Measurements from ENCODE around the gene LRRC8B. TPM values are rescaled to one million over a fixed set of nuclear protein-coding genes. Genes with fewer than 3 reads are reported as not detected.

LRRC8B gene
- polyA plus RNA-seq, 1 of the 3 experiments (the other 2 are of a cell fraction), result 3.7 TPM

DNA sequence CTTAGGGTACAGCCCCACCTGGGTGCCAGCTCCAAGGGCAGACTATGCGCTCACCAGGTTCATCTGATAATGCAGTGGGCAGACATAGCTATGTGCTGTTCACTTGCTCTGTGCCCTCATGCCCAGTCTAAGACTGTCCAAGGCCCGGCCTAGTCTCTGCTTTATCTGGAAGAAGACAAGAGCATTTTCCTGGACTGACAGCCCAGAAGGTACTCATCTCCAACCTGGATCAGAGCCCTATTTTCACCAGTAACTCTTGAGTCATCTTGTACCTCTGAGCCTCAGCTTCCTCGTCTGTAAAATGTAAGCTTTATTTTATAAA lies 79.7 kb downstream of the LRRC8B start:
- no peak overlapping the region for H2AFZ ChIP-seq (ENCODE audit: low read depth)
- H3K36me3 ChIP-seq (replicated peaks in 1 of 2; ENCODE audit: control insufficient read depth in 1 of 2, insufficient read depth in 2 of 2, low read length in 1 of 2), result no peaks in the 10 kb centered on the region
- H3F3A ChIP-seq (replicated peaks; ENCODE audit: insufficient read depth), result no peaks in the 10 kb centered on the region
- TF ChIP-seq EP300 (IDR thresholded peaks at IDR 0.05; ENCODE audit: borderline replicate concordance in 1 of 2, low read depth in 1 of 2, low read length in 1 of 2) (no peak), SMC3 (IDR thresholded peaks at IDR 0.05; ENCODE audit: low read depth, low read length) (no peak), CHD2 (IDR thresholded peaks at IDR 0.05; ENCODE audit: low read length, partially characterized antibody) (no peak), NFIC (IDR thresholded peaks at IDR 0.05; ENCODE audit: borderline replicate concordance) (no peak), EZH2phosphoT487 (IDR thresholded peaks at IDR 0.05; ENCODE audit: borderline replicate concordance, low read depth) (no peak)
- TF ChIP-seq, protein P1, sequence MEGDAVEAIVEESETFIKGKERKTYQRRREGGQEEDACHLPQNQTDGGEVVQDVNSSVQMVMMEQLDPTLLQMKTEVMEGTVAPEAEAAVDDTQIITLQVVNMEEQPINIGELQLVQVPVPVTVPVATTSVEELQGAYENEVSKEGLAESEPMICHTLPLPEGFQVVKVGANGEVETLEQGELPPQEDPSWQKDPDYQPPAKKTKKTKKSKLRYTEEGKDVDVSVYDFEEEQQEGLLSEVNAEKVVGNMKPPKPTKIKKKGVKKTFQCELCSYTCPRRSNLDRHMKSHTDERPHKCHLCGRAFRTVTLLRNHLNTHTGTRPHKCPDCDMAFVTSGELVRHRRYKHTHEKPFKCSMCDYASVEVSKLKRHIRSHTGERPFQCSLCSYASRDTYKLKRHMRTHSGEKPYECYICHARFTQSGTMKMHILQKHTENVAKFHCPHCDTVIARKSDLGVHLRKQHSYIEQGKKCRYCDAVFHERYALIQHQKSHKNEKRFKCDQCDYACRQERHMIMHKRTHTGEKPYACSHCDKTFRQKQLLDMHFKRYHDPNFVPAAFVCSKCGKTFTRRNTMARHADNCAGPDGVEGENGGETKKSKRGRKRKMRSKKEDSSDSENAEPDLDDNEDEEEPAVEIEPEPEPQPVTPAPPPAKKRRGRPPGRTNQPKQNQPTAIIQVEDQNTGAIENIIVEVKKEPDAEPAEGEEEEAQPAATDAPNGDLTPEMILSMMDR (IDR thresholded peaks at IDR 0.05), result no peak
- H3K27ac ChIP-seq (ENCODE audit: low read depth in 2 of 2, low read length in 1 of 2), result peak overlapping the region in 1 of 2 experiments; percentile 10; a peak in 1 of 4 replicates
- ChIA-PET POLR2A (no interaction called here), CTCF (interaction anchor here (1.7 to 5.5 kb wide), 5 partner anchors 8 to 159 kb away, joined by 6 to 43 read pairs (median 16); partner anchors contain the start of gene LRRC8C)
- no peak overlapping the region for H3K4me2 ChIP-seq
- no peaks in the 10 kb centered on the region for H3K79me2 ChIP-seq (ENCODE audit: insufficient read depth)
- H4K20me1 ChIP-seq (ENCODE audit: insufficient read depth), result no peaks in the 10 kb centered on the region
- no peak overlapping the region for H3K9ac ChIP-seq
- DNase-seq, result no peak
- H3K27me3 ChIP-seq (ENCODE audit: insufficient read depth), result no peaks in the 10 kb centered on the region
- H3K4me1 ChIP-seq (ENCODE audit: control insufficient read depth in 1 of 2, insufficient read depth in 2 of 2, low read depth in 1 of 2, low read length in 1 of 2), result peaks cover 3 to 20% of the 10 kb centered on the region in 2 experiments; a peak in 3 of 4 replicates
- 73% methylated on average over 3 of the region's 3 CpGs for WGBS (ENCODE audit: low lambda C conversion rate)
- H3K4me3 ChIP-seq (ENCODE audit: low read depth in 2 of 2, low read length in 1 of 2), result no peak overlapping the region
- no peaks in the 10 kb centered on the region for H3K9me3 ChIP-seq
- H3K9me2 ChIP-seq, result no peaks in the 10 kb centered on the region

DNA sequence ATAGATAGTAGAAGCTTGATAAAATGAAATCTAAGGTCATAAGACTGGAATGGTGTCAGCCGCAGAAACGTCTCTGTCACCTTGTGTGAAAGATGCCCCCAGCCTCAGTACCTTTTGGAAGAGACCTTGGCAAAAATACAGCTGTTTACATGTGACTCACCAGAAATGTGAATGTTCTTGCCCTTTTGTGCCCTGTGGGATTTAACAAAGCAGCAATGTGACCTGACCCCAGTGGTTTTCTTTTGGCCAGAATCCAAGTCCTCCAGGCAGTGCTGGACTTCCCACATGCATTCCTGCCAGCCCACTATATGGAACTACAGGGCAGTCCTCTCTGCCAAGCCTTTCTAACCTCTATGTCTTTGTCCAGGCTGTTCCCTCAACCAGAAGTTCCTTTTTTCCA lies 81.1 kb downstream of the LRRC8B start:
- no peaks in the 10 kb centered on the region for H3K27me3 ChIP-seq (ENCODE audit: insufficient read depth)
- peaks cover 3 to 20% of the 10 kb centered on the region in 2 experiments; a peak in 3 of 4 replicates for H3K4me1 ChIP-seq (ENCODE audit: control insufficient read depth in 1 of 2, insufficient read depth in 2 of 2, low read depth in 1 of 2, low read length in 1 of 2)
- no peak overlapping the region for H2AFZ ChIP-seq (ENCODE audit: low read depth)
- no peaks in the 10 kb centered on the region for H4K20me1 ChIP-seq (ENCODE audit: insufficient read depth)
- 100% methylated on average over 2 of the region's 2 CpGs for WGBS (ENCODE audit: low lambda C conversion rate)
- DNase-seq, result no peak
- H3K4me3 ChIP-seq (ENCODE audit: low read depth in 2 of 2, low read length in 1 of 2), result no peak overlapping the region
- no peaks in the 10 kb centered on the region for H3K9me2 ChIP-seq
- H3K9me3 ChIP-seq, result no peaks in the 10 kb centered on the region
- H3K9ac ChIP-seq, result no peak overlapping the region
- no peaks in the 10 kb centered on the region for H3K36me3 ChIP-seq (replicated peaks in 1 of 2; ENCODE audit: control insufficient read depth in 1 of 2, insufficient read depth in 2 of 2, low read length in 1 of 2)
- ChIA-PET POLR2A (no interaction called here), CTCF (interaction anchor here (1.0 to 5.5 kb wide), 5 partner anchors 10 to 157 kb away, joined by 3 to 43 read pairs (median 11); partner anchors contain the start of gene LRRC8C)
- H3F3A ChIP-seq (replicated peaks; ENCODE audit: insufficient read depth), result no peaks in the 10 kb centered on the region
- no peak overlapping the region for H3K4me2 ChIP-seq
- H3K27ac ChIP-seq (ENCODE audit: low read depth in 2 of 2, low read length in 1 of 2), result no peak overlapping the region
- H3K79me2 ChIP-seq (ENCODE audit: insufficient read depth), result no peaks in the 10 kb centered on the region
- TF ChIP-seq, protein P2, sequence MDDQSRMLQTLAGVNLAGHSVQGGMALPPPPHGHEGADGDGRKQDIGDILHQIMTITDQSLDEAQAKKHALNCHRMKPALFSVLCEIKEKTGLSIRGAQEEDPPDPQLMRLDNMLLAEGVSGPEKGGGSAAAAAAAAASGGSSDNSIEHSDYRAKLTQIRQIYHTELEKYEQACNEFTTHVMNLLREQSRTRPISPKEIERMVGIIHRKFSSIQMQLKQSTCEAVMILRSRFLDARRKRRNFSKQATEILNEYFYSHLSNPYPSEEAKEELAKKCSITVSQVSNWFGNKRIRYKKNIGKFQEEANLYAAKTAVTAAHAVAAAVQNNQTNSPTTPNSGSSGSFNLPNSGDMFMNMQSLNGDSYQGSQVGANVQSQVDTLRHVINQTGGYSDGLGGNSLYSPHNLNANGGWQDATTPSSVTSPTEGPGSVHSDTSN (IDR thresholded peaks at IDR 0.05), result no peak
- TF ChIP-seq NFIC (IDR thresholded peaks at IDR 0.05; ENCODE audit: borderline replicate concordance), result peak; percentile 92
- no peak for TF ChIP-seq RAD21 (IDR thresholded peaks at IDR 0.05; ENCODE audit: low read length)
- TF ChIP-seq CHD2 (IDR thresholded peaks at IDR 0.05; ENCODE audit: low read length, partially characterized antibody), result no peak
- TF ChIP-seq GABPA (IDR thresholded peaks at IDR 0.05; ENCODE audit: low read depth), result no peak
- peak; percentile 83 for TF ChIP-seq RXRA (IDR thresholded peaks at IDR 0.05; ENCODE audit: borderline replicate concordance, low read depth)
- peak; percentile 38; the same call in 1 of the 2 replicates for TF ChIP-seq FOSL2 (IDR thresholded peaks at IDR 0.05; ENCODE audit: borderline replicate concordance, low read depth)
- no peak for TF ChIP-seq YY1 (IDR thresholded peaks at IDR 0.05; ENCODE audit: low read depth)
- peak in 1 of 2 experiments; percentile 36; a peak in 1 of 4 replicates for TF ChIP-seq EP300 (IDR thresholded peaks at IDR 0.05; ENCODE audit: borderline replicate concordance in 1 of 2, low read depth in 1 of 2, low read length in 1 of 2)
- no peak for TF ChIP-seq SMC3 (IDR thresholded peaks at IDR 0.05; ENCODE audit: low read depth, low read length)
- no peak for TF ChIP-seq SIN3A (IDR thresholded peaks at IDR 0.05; ENCODE audit: borderline replicate concordance, low read depth, low read length)
- no peak for TF ChIP-seq NRF1 (IDR thresholded peaks at IDR 0.05; ENCODE audit: low read depth, low read length)
- no peak for TF ChIP-seq TAF1 (IDR thresholded peaks at IDR 0.05; ENCODE audit: borderline replicate concordance, low read depth, low read length)
- no peak for TF ChIP-seq ELF1 (IDR thresholded peaks at IDR 0.05)
- peak; percentile 35; the same call in 1 of the 2 replicates for TF ChIP-seq TEAD4 (IDR thresholded peaks at IDR 0.05; ENCODE audit: borderline replicate concordance, insufficient read depth)
- no peak for TF ChIP-seq FOXJ3 (CRISPR knock-in tag; IDR thresholded peaks at IDR 0.05)
- no peak for TF ChIP-seq RCOR1 (IDR thresholded peaks at IDR 0.05; ENCODE audit: low read length)
- TF ChIP-seq RFX5 (IDR thresholded peaks at IDR 0.05; ENCODE audit: low read length), result no peak
- TF ChIP-seq, protein P3, sequence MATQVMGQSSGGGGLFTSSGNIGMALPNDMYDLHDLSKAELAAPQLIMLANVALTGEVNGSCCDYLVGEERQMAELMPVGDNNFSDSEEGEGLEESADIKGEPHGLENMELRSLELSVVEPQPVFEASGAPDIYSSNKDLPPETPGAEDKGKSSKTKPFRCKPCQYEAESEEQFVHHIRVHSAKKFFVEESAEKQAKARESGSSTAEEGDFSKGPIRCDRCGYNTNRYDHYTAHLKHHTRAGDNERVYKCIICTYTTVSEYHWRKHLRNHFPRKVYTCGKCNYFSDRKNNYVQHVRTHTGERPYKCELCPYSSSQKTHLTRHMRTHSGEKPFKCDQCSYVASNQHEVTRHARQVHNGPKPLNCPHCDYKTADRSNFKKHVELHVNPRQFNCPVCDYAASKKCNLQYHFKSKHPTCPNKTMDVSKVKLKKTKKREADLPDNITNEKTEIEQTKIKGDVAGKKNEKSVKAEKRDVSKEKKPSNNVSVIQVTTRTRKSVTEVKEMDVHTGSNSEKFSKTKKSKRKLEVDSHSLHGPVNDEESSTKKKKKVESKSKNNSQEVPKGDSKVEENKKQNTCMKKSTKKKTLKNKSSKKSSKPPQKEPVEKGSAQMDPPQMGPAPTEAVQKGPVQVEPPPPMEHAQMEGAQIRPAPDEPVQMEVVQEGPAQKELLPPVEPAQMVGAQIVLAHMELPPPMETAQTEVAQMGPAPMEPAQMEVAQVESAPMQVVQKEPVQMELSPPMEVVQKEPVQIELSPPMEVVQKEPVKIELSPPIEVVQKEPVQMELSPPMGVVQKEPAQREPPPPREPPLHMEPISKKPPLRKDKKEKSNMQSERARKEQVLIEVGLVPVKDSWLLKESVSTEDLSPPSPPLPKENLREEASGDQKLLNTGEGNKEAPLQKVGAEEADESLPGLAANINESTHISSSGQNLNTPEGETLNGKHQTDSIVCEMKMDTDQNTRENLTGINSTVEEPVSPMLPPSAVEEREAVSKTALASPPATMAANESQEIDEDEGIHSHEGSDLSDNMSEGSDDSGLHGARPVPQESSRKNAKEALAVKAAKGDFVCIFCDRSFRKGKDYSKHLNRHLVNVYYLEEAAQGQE (IDR thresholded peaks at IDR 0.05; ENCODE audit: low read depth, low read length), result no peak
